ENCODE measurements around the gene CFAP251.

DNA sequence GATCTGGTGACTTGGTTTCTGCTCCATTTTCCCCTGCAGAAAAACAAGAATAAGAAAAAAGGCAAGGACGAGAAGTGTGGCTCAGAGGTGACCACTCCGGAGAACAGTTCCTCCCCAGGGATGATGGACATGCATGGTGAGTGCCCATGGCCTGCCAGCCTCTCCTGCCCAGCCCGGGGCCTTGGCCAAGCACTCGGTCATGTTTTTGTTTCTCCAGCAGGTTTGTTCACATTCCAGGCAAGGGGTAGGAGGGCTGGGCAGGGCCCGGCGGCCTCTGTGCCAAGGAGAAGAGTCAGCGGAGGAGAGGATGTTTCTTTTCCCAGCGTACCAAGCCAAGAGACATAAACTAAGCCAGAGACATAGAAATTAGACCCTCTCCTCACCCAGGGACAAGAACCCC is 116.9 kb downstream of the CFAP251 start:
- TF ChIP-seq, protein P1, sequence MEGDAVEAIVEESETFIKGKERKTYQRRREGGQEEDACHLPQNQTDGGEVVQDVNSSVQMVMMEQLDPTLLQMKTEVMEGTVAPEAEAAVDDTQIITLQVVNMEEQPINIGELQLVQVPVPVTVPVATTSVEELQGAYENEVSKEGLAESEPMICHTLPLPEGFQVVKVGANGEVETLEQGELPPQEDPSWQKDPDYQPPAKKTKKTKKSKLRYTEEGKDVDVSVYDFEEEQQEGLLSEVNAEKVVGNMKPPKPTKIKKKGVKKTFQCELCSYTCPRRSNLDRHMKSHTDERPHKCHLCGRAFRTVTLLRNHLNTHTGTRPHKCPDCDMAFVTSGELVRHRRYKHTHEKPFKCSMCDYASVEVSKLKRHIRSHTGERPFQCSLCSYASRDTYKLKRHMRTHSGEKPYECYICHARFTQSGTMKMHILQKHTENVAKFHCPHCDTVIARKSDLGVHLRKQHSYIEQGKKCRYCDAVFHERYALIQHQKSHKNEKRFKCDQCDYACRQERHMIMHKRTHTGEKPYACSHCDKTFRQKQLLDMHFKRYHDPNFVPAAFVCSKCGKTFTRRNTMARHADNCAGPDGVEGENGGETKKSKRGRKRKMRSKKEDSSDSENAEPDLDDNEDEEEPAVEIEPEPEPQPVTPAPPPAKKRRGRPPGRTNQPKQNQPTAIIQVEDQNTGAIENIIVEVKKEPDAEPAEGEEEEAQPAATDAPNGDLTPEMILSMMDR (IDR thresholded peaks at IDR 0.05; ENCODE audit: insufficient read depth, low read depth, low read length): no peak
- TF ChIP-seq EZH2 (IDR thresholded peaks at IDR 0.05; ENCODE audit: insufficient read depth, low read length): no peak

Measured in astrocyte (in vitro differentiated cells and primary cell).